ENCODE data around the gene TTC39C. TPM values are rescaled to one million over a fixed set of nuclear protein-coding genes. Genes with fewer than 3 reads are reported as not detected.

TTC39C gene
- total and polyA plus RNA-seq, 2 donors (not counting 3 experiments of a cell fraction or from before 2014, with no cell fraction given) = 0.61 to 6.2 TPM

GRCh38 chr18:24024425-24024824 is 9.9 kb downstream of the TTC39C start:
- H3K9me1 ChIP-seq (replicated peaks; ENCODE audit: control insufficient read depth, extremely low read depth, insufficient read depth, low read length) = no peaks in the 10 kb centered on the region
- no peaks in the 10 kb centered on the region for H3K4me1 ChIP-seq (ENCODE audit: control insufficient read depth, extremely low read depth, insufficient read depth, low read length)
- H3K9ac ChIP-seq (replicated peaks; ENCODE audit: extremely low read depth, insufficient read depth, low read length) = no peak overlapping the region
- dilution Hi-C loops (cut with MboI; ENCODE audit: extremely low pct_ligation_motif_present, low sequenced_read_pairs) = no loop called here
- DNase-seq (ENCODE audit: low read depth, low spot score) = no peak
- no peak for FAIRE-seq
- POLR2A ChIA-PET = no interaction called here
- CTCF ChIA-PET = no interaction called here
- no peaks in the 10 kb centered on the region for H3K9me3 ChIP-seq (replicated peaks; ENCODE audit: control insufficient read depth, insufficient read depth, low read length)
- no TSS peak for BruUV-seq (replicated peaks)
- H3K27me3 ChIP-seq (ENCODE audit: control insufficient read depth in 2 of 2, insufficient read depth in 2 of 2, low read length in 2 of 2) = no peaks in the 10 kb centered on the region
- H4K20me1 ChIP-seq (replicated peaks; ENCODE audit: control insufficient read depth, extremely low read depth, insufficient read depth, low read length) = no peaks in the 10 kb centered on the region
- intact Hi-C loops (cut with micrococcal nuclease) = no loop called here
- no peak overlapping the region for H3K4me2 ChIP-seq (ENCODE audit: insufficient read depth, low read length)
- H3K36me3 ChIP-seq (ENCODE audit: control insufficient read depth in 2 of 2, extremely low read depth in 1 of 2, insufficient read depth in 2 of 2, low read length in 2 of 2) = no peaks in the 10 kb centered on the region
- H3K27ac ChIP-seq (ENCODE audit: insufficient read depth, low read depth, low read length) = no peak overlapping the region
- H3K79me2 ChIP-seq (ENCODE audit: control insufficient read depth, insufficient read depth, low read length) = no peaks in the 10 kb centered on the region
- H3K4me3 ChIP-seq (replicated peaks in 1 of 3; ENCODE audit: insufficient read depth in 1 of 3, low read depth in 1 of 3, low read length in 3 of 3) = no peak overlapping the region
- TF ChIP-seq EZH2 (IDR thresholded peaks at IDR 0.05; ENCODE audit: borderline replicate concordance, low read depth, low read length, severe bottlenecking) (no peak), JUN (IDR thresholded peaks at IDR 0.05; ENCODE audit: borderline replicate concordance, insufficient read depth, insufficient read length, low read depth) (no peak), CTCF (IDR thresholded peaks at IDR 0.05; ENCODE audit: extremely low read depth in 1 of 2, insufficient read depth in 1 of 2, low read depth in 1 of 2, low read length in 2 of 2) (no peak), MYC (IDR thresholded peaks at IDR 0.05; ENCODE audit: low read depth, low read length) (no peak), MAX (IDR thresholded peaks at IDR 0.05; ENCODE audit: insufficient read depth, insufficient read length) (no peak), POLR2A (IDR thresholded peaks at IDR 0.05; ENCODE audit: low read depth, low read length) (no peak), POLR2AphosphoS5 (IDR thresholded peaks at IDR 0.05; ENCODE audit: insufficient read depth, low read depth, low read length) (no peak), GATA2 (IDR thresholded peaks at IDR 0.05; ENCODE audit: insufficient read depth, insufficient read length, low read depth, low read length) (no peak), FOS (IDR thresholded peaks at IDR 0.05; ENCODE audit: borderline replicate concordance, insufficient read depth, low read length) (no peak)
- no peak overlapping the region for H2AFZ ChIP-seq (ENCODE audit: low read depth, low read length)
